RWPE2 (cell line): Measurements from ENCODE around the gene CNKSR1.

Source experiments
- ATAC-seq: fragments of 200-7000 bp; cut with Tn5 transposase; 3 replicates; pipeline ENCODE4 v1.9.1; 2021; ENCODE audit warnings: low read depth
- DNase-seq: peaks from one replicate; pipeline ENCODE4 v3.0.0-alpha.2; 2020; ENCODE audit warnings: low spot score
- H3K27ac ChIP-seq: fragments of 450-650 bp; 2 replicates; pipeline ENCODE4 v1.5.1; 2017; ENCODE audit warnings: mild to moderate bottlenecking; ENCODE audit not compliant: poor library complexity, severe bottlenecking
- H3K27me3 ChIP-seq: fragments of 250-450 bp; sonication (Bioruptor Pico); 2 replicates; pipeline ENCODE4 v1.5.1; 2021; ENCODE audit warnings: mild to moderate bottlenecking, moderate library complexity; ENCODE audit not compliant: insufficient read depth, poor library complexity, severe bottlenecking
- H3K36me3 ChIP-seq: fragments of 250-450 bp; sonication (Bioruptor Pico); 2 replicates; pipeline ENCODE4 v1.5.1; 2020; ENCODE audit warnings: low read depth, mild to moderate bottlenecking, moderate library complexity
- H3K4me1 ChIP-seq: fragments of 250-450 bp; sonication (Bioruptor Pico); 2 replicates; pipeline ENCODE4 v1.5.1; 2021; ENCODE audit warnings: mild to moderate bottlenecking, moderate library complexity; ENCODE audit not compliant: insufficient read depth, poor library complexity, severe bottlenecking
- H3K4me3 ChIP-seq: fragments of 250-450 bp; sonication (Bioruptor Pico); 2 replicates; pipeline ENCODE4 v1.5.1; 2021; ENCODE audit warnings: mild to moderate bottlenecking, moderate library complexity; ENCODE audit not compliant: severe bottlenecking
- H3K9me3 ChIP-seq: fragments of 250-450 bp; sonication (Bioruptor Pico); 2 replicates; pipeline ENCODE4 v1.5.1; 2021; ENCODE audit warnings: mild to moderate bottlenecking, moderate library complexity; ENCODE audit not compliant: severe bottlenecking
- CTCF ChIP-seq: fragments of 450-650 bp; IDR thresholded peaks from one replicate; pipeline ENCODE4 v1.5.1; 2017; ENCODE audit warnings: mild to moderate bottlenecking, moderate library complexity; ENCODE audit not compliant: poor library complexity, severe bottlenecking

Gene CNKSR1

GRCh38 chr1:26164036-26164860, 13.0 kb upstream of the CNKSR1 start:
- H3K4me3 ChIP-seq, result peak overlapping the region; percentile 25
- DNase-seq, result no peak

GRCh38 chr1:26164861-26165842, 12.1 kb upstream of the CNKSR1 start:
- no peak overlapping the region for H3K27ac ChIP-seq

More at GRCh38 chr1:26164036-26164860, 13.0 kb upstream of the CNKSR1 start:
- Histone ChIP-seq H3K27me3 (peaks cover 5% of the 10 kb centered on the region), H3K27ac (no peak overlapping the region), H3K36me3 (no peaks in the 10 kb centered on the region), H3K4me1 (no peaks in the 10 kb centered on the region), H3K9me3 (no peaks in the 10 kb centered on the region)
- peak; percentile 96 for TF ChIP-seq CTCF
- peak; percentile 53 for ATAC-seq

GRCh38 chr1:26166719-26167281, 10.5 kb upstream of the CNKSR1 start:
- no peaks in the 10 kb centered on the region for H3K4me1 ChIP-seq
- H3K9me3 ChIP-seq, result no peaks in the 10 kb centered on the region
- DNase-seq (no peak), ATAC-seq (no peak)
- H3K27ac ChIP-seq, result no peak overlapping the region
- no peaks in the 10 kb centered on the region for H3K36me3 ChIP-seq
- no peak overlapping the region for H3K4me3 ChIP-seq
- peaks cover 5% of the 10 kb centered on the region for H3K27me3 ChIP-seq
- no peak for TF ChIP-seq CTCF

More at GRCh38 chr1:26164861-26165842, 12.1 kb upstream of the CNKSR1 start:
- DNase-seq (no peak), ATAC-seq (no peak)
- no peak for TF ChIP-seq CTCF
- Histone ChIP-seq H3K4me3 (no peak overlapping the region), H3K9me3 (no peaks in the 10 kb centered on the region), H3K36me3 (no peaks in the 10 kb centered on the region), H3K27me3 (peaks cover 5% of the 10 kb centered on the region), H3K4me1 (no peaks in the 10 kb centered on the region)

GRCh38 chr1:26168410-26169197, 8.7 kb upstream of the CNKSR1 start, which contains the start of gene C1orf232:
TSS of gene C1orf232 (minus strand) at chr1:26168963. CDS start at chr1:26168499, 464 bp downstream.
- H3K27me3 ChIP-seq, result no peaks in the 10 kb centered on the region
- DNase-seq (no peak), ATAC-seq (no peak)
- no peaks in the 10 kb centered on the region for H3K36me3 ChIP-seq
- no peak for TF ChIP-seq CTCF
- no peaks in the 10 kb centered on the region for H3K4me1 ChIP-seq
- H3K9me3 ChIP-seq, result no peaks in the 10 kb centered on the region
- H3K4me3 ChIP-seq, result peak within 1 kb of the TSS; percentile 72
- H3K27ac ChIP-seq, result peak within 1 kb of the TSS; percentile 8
